ENCODE data around the gene RHOXF2B. TPM values are rescaled to one million over a fixed set of nuclear protein-coding genes. Genes with fewer than 3 reads are reported as not detected.

The RHOXF2B gene
- total RNA-seq, 1 donor from 2014 or later = not detected

DNA sequence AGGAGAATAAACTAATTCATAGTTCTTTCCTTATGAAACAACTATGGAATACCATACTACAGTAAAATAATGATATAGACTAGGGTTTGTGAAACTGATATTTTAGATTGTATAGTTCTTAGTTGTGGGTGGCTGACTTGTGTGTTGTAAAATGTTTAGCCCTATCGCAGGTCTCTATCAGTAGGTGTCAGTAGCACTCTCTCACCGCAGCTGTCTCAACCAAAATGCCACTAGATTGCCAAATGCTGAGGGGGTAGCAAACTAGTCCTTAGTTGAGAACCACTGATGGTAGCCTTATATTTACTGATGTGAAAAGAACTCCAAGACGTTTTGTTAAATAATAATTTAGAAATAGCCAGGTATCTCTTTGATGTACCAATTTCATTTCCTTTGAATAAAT lies 48.1 kb downstream of the RHOXF2B start:
- DNase-seq = no peak
- no peak for ATAC-seq (ENCODE audit: poor library complexity)
- intact Hi-C loops (cut with DNase I) = no loop called here

DNA sequence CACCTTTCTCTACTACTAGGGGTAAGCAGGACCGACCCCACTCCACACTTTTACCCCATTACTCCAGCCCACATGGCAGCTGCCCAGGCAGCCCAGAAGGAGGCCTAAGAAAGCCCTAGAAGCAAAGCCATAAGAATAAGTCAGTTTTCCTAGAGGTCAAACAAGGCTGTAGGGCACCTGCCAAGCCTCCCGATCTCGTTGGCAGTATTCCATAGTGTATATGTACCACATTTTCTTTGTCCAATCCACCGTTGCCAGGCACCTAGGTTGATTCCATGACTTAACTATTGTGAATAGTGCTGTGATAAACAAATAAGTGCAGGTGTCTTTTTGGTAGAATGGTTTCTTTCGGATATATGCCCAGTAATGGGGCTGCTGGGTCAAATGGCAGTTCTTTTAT lies 54.2 kb downstream of the RHOXF2B start:
- ATAC-seq (ENCODE audit: poor library complexity) (no peak), DNase-seq (no peak)
- intact Hi-C loops (cut with DNase I) = no loop called here

DNA sequence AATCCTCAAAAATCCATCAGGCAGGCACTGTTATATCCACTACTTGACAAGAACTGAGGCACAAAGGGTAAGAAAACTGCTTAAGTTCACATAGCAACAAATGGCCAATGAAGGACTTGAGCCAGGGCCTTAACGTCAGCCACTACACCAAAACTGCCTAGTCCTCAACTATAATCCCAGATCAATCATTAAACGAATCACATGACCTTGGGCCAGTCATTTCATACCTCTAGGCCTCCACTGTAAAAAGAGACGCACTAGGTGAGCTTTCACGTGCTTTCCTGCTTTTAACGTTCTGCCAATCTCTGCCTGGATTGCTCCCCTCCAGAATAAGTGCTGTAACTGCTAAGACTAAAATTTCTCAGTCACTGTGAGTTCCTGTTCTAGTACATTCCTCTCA lies 54.7 kb downstream of the RHOXF2B start:
- no peak for DNase-seq
- no peak for ATAC-seq (ENCODE audit: poor library complexity)
- intact Hi-C loops (cut with DNase I) = no loop called here

Other genes starting within 250 kb of the RHOXF2B start
- 3.3 TPM for gene UPF3B, start 224.7 kb downstream of the RHOXF2B start, total RNA-seq
- 9.2 TPM for gene RNF113A, start 206.0 kb downstream of the RHOXF2B start, total RNA-seq
- gene NDUFA1, start 205.9 kb downstream of the RHOXF2B start, total RNA-seq = 715 TPM
- not detected for gene AKAP14, start 181.8 kb downstream of the RHOXF2B start, total RNA-seq
- gene NKAP, start 133.9 kb downstream of the RHOXF2B start, total RNA-seq = 3.6 TPM
- not detected for gene RHOXF1, start 38.2 kb upstream of the RHOXF2B start, total RNA-seq
- not detected for gene RHOXF2, start 80.9 kb upstream of the RHOXF2B start, total RNA-seq
- 6.6 TPM for gene ZBTB33, start 173.1 kb upstream of the RHOXF2B start, total RNA-seq
- 1.1 TPM for gene TMEM255A, start 233.8 kb upstream of the RHOXF2B start, total RNA-seq